IMR-90 (cell line): ENCODE measurements around the gene MAPK9. TPM values are rescaled to one million over a fixed set of nuclear protein-coding genes. Genes with fewer than 3 reads are reported as not detected.

Source experiments
- ATAC-seq: fragments of 200-7000 bp; cut with Tn5 transposase; 2 replicates; pipeline ENCODE4 v1.9.1; 2020; ENCODE audit warnings: low read depth, mild to moderate bottlenecking, moderate library complexity
- BruUV-seq: library from RNA; stranded (reverse); fragments of 400-500 nt; replicated peaks from 2 replicates; lab custom pipeline; 2021; lab: Mats Ljungman, UMichigan
- CTCF ChIA-PET: fragments of 300-600 bp; formaldehyde crosslinking; extraction: SDS; loops from one replicate; lab custom pipeline; 2021; ENCODE audit warnings: antibody characterized with exemption; lab: Yijun Ruan, JAX
- POLR2A ChIA-PET: fragments of 300-600 bp; sonication (Branson Sonifier 250); formaldehyde crosslinking; loops from one replicate; lab custom pipeline; 2022; ENCODE audit warnings: antibody characterized with exemption; ENCODE audit not compliant: unreplicated experiment; lab: Charles Lee
- DNase-seq: peaks from one replicate; pipeline ENCODE4 v3.0.0; 2013
- H2AFZ ChIP-seq: replicated peaks from 2 replicates; pipeline ENCODE3; 2013; ENCODE audit warnings: low read length, mild to moderate bottlenecking; ENCODE audit not compliant: poor library complexity
- H2AK5ac ChIP-seq: 2 replicates; pipeline ENCODE4 v1.6.1; 2013; ENCODE audit warnings: low read depth, low read length, inconsistent platforms
- H2AK9ac ChIP-seq: replicated peaks from 2 replicates; pipeline ENCODE3; 2013; ENCODE audit warnings: mild to moderate bottlenecking, low read depth, low read length, moderate library complexity; ENCODE audit not compliant: poor library complexity
- H2BK120ac ChIP-seq: 2 replicates; pipeline ENCODE4 v1.6.1; 2013; ENCODE audit warnings: low read depth, low read length, inconsistent platforms
- H2BK15ac ChIP-seq: 3 replicates; pipeline ENCODE4 v1.6.1; 2013; ENCODE audit warnings: low read depth, low read length, inconsistent platforms
- H2BK20ac ChIP-seq: 2 replicates; pipeline ENCODE4 v1.6.1; 2013; ENCODE audit warnings: low read depth, mild to moderate bottlenecking, inconsistent platforms, low read length, moderate library complexity
- H2BK5ac ChIP-seq: 2 replicates; pipeline ENCODE4 v1.6.1; 2013; ENCODE audit warnings: mild to moderate bottlenecking, low read depth, low read length, inconsistent platforms; ENCODE audit not compliant: poor library complexity, severe bottlenecking
- H3K14ac ChIP-seq: replicated peaks from 2 replicates; pipeline ENCODE4 v1.6.1; 2013; ENCODE audit warnings: low read depth, low read length, inconsistent platforms
- H3K18ac ChIP-seq: 2 replicates; pipeline ENCODE4 v1.6.1; 2013; ENCODE audit warnings: low read depth, low read length, control low read depth
- H3K23ac ChIP-seq: 2 replicates; pipeline ENCODE4 v1.6.1; 2013; ENCODE audit warnings: low read depth, low read length, inconsistent platforms
- H3K27ac ChIP-seq: 2 replicates; pipeline ENCODE4 v1.5.1; 2013; ENCODE audit warnings: mild to moderate bottlenecking, control low read depth, low read length; ENCODE audit not compliant: insufficient read depth
- H3K27me3 ChIP-seq: 2 replicates; pipeline ENCODE4 v1.6.1; 2013; ENCODE audit warnings: low read length; ENCODE audit not compliant: control insufficient read depth, insufficient read depth
- H3K36me3 ChIP-seq: 2 replicates; pipeline ENCODE4 v1.6.1; 2013; ENCODE audit warnings: low read length, mixed read lengths; ENCODE audit not compliant: control insufficient read depth, insufficient read depth
- H3K4ac ChIP-seq: 2 replicates; pipeline ENCODE4 v1.6.1; 2013; ENCODE audit warnings: low read depth, low read length, inconsistent platforms
- H3K4me1 ChIP-seq: 2 replicates; pipeline ENCODE4 v1.6.1; 2013; ENCODE audit warnings: low read length, mixed read lengths; ENCODE audit not compliant: control insufficient read depth, insufficient read depth
- H3K4me2 ChIP-seq: 2 replicates; pipeline ENCODE4 v1.6.1; 2013; ENCODE audit warnings: low read depth, mild to moderate bottlenecking, control low read depth, low read length, moderate library complexity
- H3K4me3 ChIP-seq: 2 replicates; pipeline ENCODE4 v1.5.1; 2013; ENCODE audit warnings: low read depth, mild to moderate bottlenecking, control low read depth, low read length, moderate library complexity; ENCODE audit not compliant: insufficient read depth
- H3K56ac ChIP-seq: 2 replicates; pipeline ENCODE4 v1.6.1; 2013; ENCODE audit warnings: low read length, inconsistent platforms; ENCODE audit not compliant: insufficient read depth; ENCODE audit errors: extremely low read depth
- H3K79me1 ChIP-seq, 2 experiments: 2 replicates each; pipeline ENCODE4 v1.6.1; 2013; ENCODE audit warnings: low read length in 2 of 2, inconsistent platforms in 1 of 2, low read depth in 1 of 2
- H3K9ac ChIP-seq: 2 replicates; pipeline ENCODE4 v1.6.1; 2013; ENCODE audit warnings: low read depth, low read length, control low read depth
- H3K9me1 ChIP-seq: 2 replicates; pipeline ENCODE4 v1.6.1; 2013; ENCODE audit warnings: low read length, inconsistent platforms; ENCODE audit not compliant: insufficient read depth
- H3K9me3 ChIP-seq: 2 replicates; pipeline ENCODE4 v1.6.1; 2013; ENCODE audit warnings: low read length; ENCODE audit not compliant: control insufficient read depth, insufficient read depth
- H4K20me1 ChIP-seq: 2 replicates; pipeline ENCODE4 v1.6.1; 2013; ENCODE audit warnings: low read length, inconsistent platforms; ENCODE audit not compliant: insufficient read depth
- H4K5ac ChIP-seq: 2 replicates; pipeline ENCODE4 v1.6.1; 2013; ENCODE audit warnings: mild to moderate bottlenecking, low read depth, low read length, control low read depth
- H4K8ac ChIP-seq, 2 experiments: 2 replicates each; pipeline ENCODE4 v1.6.1; 2013; ENCODE audit warnings: low read depth in 2 of 2, low read length in 2 of 2, control low read depth in 1 of 2, inconsistent platforms in 1 of 2
- H4K91ac ChIP-seq: 2 replicates; pipeline ENCODE4 v1.6.1; 2013; ENCODE audit warnings: low read depth, low read length, inconsistent platforms; ENCODE audit not compliant: insufficient read depth
- BHLHE40 ChIP-seq: fragments of 150-350 bp; IDR thresholded peaks from 2 replicates; pipeline ENCODE4 v1.6.1; 2016; ENCODE audit warnings: mild to moderate bottlenecking, low read depth, low read length
- CEBPB ChIP-seq: IDR thresholded peaks from 2 replicates; pipeline ENCODE4 v1.6.1; 2012; ENCODE audit warnings: low read depth, low read length, improper control_type of control experiment
- CHD1 ChIP-seq: IDR thresholded peaks from 2 replicates; pipeline ENCODE4 v1.6.1; 2012; ENCODE audit warnings: low read depth, low read length, improper control_type of control experiment
- CTCF ChIP-seq: conservative IDR thresholded peaks from 2 replicates; pipeline ENCODE4 v1.5.1; 2012; ENCODE audit warnings: mild to moderate bottlenecking, low read depth, low read length, improper control_type of control experiment
- ELK1 ChIP-seq: fragments of 150-350 bp; IDR thresholded peaks from 2 replicates; pipeline ENCODE4 v1.6.1; 2016; ENCODE audit warnings: low read depth, mild to moderate bottlenecking, low read length, moderate library complexity, borderline replicate concordance
- FOS ChIP-seq: fragments of 150-350 bp; IDR thresholded peaks from 2 replicates; pipeline ENCODE4 v1.6.1; 2016; ENCODE audit warnings: low read depth, low read length
- MAFK ChIP-seq: IDR thresholded peaks from 2 replicates; pipeline ENCODE4 v1.6.1; 2012; ENCODE audit warnings: low read depth, low read length, improper control_type of control experiment
- MAZ ChIP-seq: IDR thresholded peaks from 2 replicates; pipeline ENCODE4 v1.6.1; 2012; ENCODE audit warnings: low read depth, mild to moderate bottlenecking, low read length, improper control_type of control experiment, moderate library complexity, borderline replicate concordance
- MXI1 ChIP-seq: IDR thresholded peaks from 2 replicates; pipeline ENCODE4 v1.6.1; 2012; ENCODE audit warnings: low read depth, mild to moderate bottlenecking, low read length, moderate library complexity, borderline replicate concordance
- NFE2L2 ChIP-seq: fragments of 150-350 bp; IDR thresholded peaks from 2 replicates; pipeline ENCODE4 v1.6.1; 2016; ENCODE audit warnings: low read depth, mild to moderate bottlenecking, low read length
- POLR2A ChIP-seq: IDR thresholded peaks from 2 replicates; pipeline ENCODE4 v1.6.1; 2012; ENCODE audit warnings: mild to moderate bottlenecking, low read depth, low read length
- RAD21 ChIP-seq: IDR thresholded peaks from 2 replicates; pipeline ENCODE4 v1.6.1; 2012; ENCODE audit warnings: low read length, improper control_type of control experiment
- RCOR1 ChIP-seq: IDR thresholded peaks from 2 replicates; pipeline ENCODE4 v1.6.1; 2012; ENCODE audit warnings: mild to moderate bottlenecking, low read length, improper control_type of control experiment; ENCODE audit not compliant: insufficient replicate concordance
- RFX5 ChIP-seq: IDR thresholded peaks from 2 replicates; pipeline ENCODE4 v1.8.0; 2012; ENCODE audit warnings: low read depth, mild to moderate bottlenecking, low read length, moderate library complexity
- SMC3 ChIP-seq: fragments of 150-350 bp; IDR thresholded peaks from 2 replicates; pipeline ENCODE4 v1.6.1; 2016; ENCODE audit warnings: low read depth, mild to moderate bottlenecking, antibody characterized with exemption, low read length, moderate library complexity
- USF2 ChIP-seq: fragments of 150-350 bp; IDR thresholded peaks from 2 replicates; pipeline ENCODE4 v1.6.1; 2017; ENCODE audit warnings: mild to moderate bottlenecking, antibody characterized with exemption, low read length, low read depth
- WGBS, 2 experiments: methylation state at CpG; one replicate each; pipeline versions ENCODE4 v1.1.5 to v1.1.7; 2013; ENCODE audit warnings: missing lambda C conversion rate in 2 of 2; ENCODE audit not compliant: insufficient read length in 1 of 2; ENCODE audit errors: extremely low coverage in 2 of 2; 5-methylcytosine and 5-hydroxymethylcytosine counted together
- dilution Hi-C: fragments of 300-500 bp; cut with HindIII; formaldehyde crosslinking; loops from one replicate; pipeline ENCODE4 v1.14.3; 2018; ENCODE audit warnings: low sequenced_read_pairs; ENCODE audit not compliant: unreplicated experiment
- in situ Hi-C: fragments of 300-500 bp; cut with MboI; formaldehyde crosslinking; loops from 3 replicates; pipeline ENCODE4 v1.14.3; 2019; ENCODE audit warnings: low sequenced_read_pairs, inconsistent platforms, mixed read lengths
- intact Hi-C: fragments of 100-400 bp; cut with micrococcal nuclease; formaldehyde crosslinking; loops from 2 replicates; pipeline ENCODE4 v1.10.0; 2022
- polyA plus RNA-seq, 3 experiments: library from polyadenylated mRNA; depleted of rRNA; stranded (reverse); fragments of >200 nt; gene quantifications; 2 replicates each; pipeline ENCODE4 v1.2.3, GENCODE V29; 2012; ENCODE audit warnings: low replicate concordance in 1 of 3
- total RNA-seq: library from RNA; depleted of rRNA; stranded (reverse); fragments of >200 nt; gene quantifications from 2 replicates; pipeline ENCODE4 v1.2.3, GENCODE V29; 2012

Gene MAPK9
- total and polyA plus RNA-seq, 2 of the 4 experiments (the other 2 are of a cell fraction) = 22.9 to 23.3 TPM

GRCh38 chr5:180197016-180197702 is 94.7 kb downstream of the MAPK9 start:
- CTCF ChIA-PET = interaction anchor here (1.0 kb wide), 1 partner anchor 12 kb away, joined by 5 read pairs; the partner anchor contains the start of gene RASGEF1C
- no peak for ATAC-seq

More at GRCh38 chr5:180197016-180197702, 94.7 kb downstream of the MAPK9 start:
- Histone ChIP-seq H3K4ac (no peak overlapping the region), H3K56ac (no peak overlapping the region), H3K9me3 (no peaks in the 10 kb centered on the region), H3K4me3 (no peak overlapping the region), H2BK15ac (no peak overlapping the region), H4K8ac (no peak overlapping the region), H2AFZ (peak overlapping the region; percentile 61), H3K27me3 (0 out of 2 replicates have a peak, but pooled peaks cover 4% of the 10 kb centered on the region), H3K27ac (no peak overlapping the region), H3K36me3 (no peaks in the 10 kb centered on the region), H3K18ac (no peak overlapping the region), H4K91ac (no peak overlapping the region), H2BK120ac (no peak overlapping the region), H3K4me1 (no peaks in the 10 kb centered on the region), H3K79me1 (no peaks in the 10 kb centered on the region), H3K9me1 (no peaks in the 10 kb centered on the region), H4K5ac (no peak overlapping the region), H3K14ac (no peak overlapping the region), H3K4me2 (no peak overlapping the region), H2AK9ac (peak overlapping the region; percentile 44), H2BK5ac (no peak overlapping the region), H3K9ac (no peak overlapping the region), H2AK5ac (no peak overlapping the region), H2BK20ac (no peak overlapping the region), H3K23ac (no peak overlapping the region), H4K20me1 (no peaks in the 10 kb centered on the region)
- TF ChIP-seq FOS (no peak), MAFK (no peak), CTCF (no peak), RCOR1 (no peak), MAZ (no peak), BHLHE40 (no peak), RAD21 (no peak), POLR2A (no peak), SMC3 (no peak), RFX5 (no peak), ELK1 (no peak), USF2 (no peak), NFE2L2 (no peak), MXI1 (no peak), CHD1 (no peak), CEBPB (no peak)
- BruUV-seq = no TSS peak
- 48% methylated on average over 5 of the region's 14 CpGs; no CpG with 5 or more reads in 1 of the 2 experiments for WGBS, 2 experiments
- no peak for DNase-seq
- dilution Hi-C loops (no loop called here), in situ Hi-C loops (no loop called here), intact Hi-C loops (no loop called here)
- POLR2A ChIA-PET = no interaction called here
